GM21528 (cell line): ENCODE data around the gene ZNF587.
A peak's percentile ranks its signal among the peaks of the same experiment; 100 is the strongest.
"Not testable (repeated sequence)": the region's sequence is repeated elsewhere in the genome, so short reads cannot be mapped to it uniquely, and the experiment has no call there.

Experiments
- ATAC-seq: cut with Tn5 transposase; IDR thresholded peaks from one replicate; pipeline ENCODE4 v1.9.1; 2021; ENCODE audit warnings: mild to moderate bottlenecking, moderate library complexity; ENCODE audit not compliant: unreplicated experiment, low FRiP score

The ZNF587 gene

DNA sequence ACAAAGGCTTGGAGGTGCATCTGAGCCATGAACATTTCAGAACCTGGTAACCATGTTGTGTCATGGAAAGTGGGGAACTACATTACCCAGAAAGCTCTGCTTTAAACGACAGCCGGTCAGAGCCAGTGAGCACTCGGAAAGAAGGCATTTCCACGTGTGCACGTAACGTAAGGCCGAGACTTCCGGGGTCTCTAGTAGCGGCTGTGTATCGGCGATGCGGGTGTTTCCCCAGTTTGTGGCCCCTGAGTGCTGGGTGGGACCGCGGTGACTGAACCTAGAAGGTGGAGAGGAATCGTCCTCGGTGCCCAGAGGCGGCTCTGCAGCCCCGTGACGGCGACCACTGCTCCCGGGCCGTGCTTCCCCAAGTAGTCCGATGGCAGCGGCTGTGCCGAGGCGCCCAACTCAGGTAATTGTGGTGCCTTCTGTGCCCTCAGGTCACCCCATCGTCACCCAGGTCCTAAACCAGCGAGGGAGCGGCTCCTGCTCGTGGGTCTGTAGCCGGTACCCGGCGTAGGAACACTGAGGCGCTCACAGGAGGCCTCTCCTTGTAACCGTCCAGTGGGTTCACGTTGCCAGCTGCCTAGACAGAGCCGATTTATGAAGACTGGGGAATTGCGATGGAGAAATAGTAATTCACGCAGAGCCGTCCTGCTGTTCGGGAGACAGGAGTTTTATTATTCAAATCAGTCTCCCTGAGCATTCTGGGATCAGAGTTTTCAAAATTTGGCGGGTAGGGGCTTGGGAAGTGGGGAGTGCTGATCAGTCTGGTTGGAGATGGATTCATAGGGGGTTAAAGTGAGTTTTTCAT is at the start of gene ZNF587:
Gene ZNF587, plus strand, starts transcription at position 194 of the 808 bp plus-strand sequence. Its CDS starts 180 bp downstream, at position 374.
- ATAC-seq: peak; percentile 97

DNA sequence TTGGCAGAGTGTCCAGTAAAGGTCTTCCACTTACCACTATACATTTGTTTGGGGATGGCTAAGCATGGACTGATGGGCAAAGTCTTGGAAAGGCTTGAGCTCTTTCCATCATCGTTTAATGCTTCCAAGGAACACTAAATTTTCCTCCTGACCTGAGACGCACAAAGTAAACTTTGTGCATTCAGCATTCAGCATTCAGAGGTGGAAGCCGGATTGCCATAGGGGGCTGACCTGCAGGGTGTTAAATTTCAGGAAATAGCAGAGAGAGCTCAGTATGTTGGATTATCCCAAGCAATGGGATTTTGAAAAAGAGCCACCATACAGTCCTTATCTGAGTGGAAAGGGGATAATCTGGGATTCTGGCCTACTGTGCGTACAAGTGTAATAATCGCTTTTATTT is 49.0 kb upstream of the ZNF587 start:
- ATAC-seq: no peak

DNA sequence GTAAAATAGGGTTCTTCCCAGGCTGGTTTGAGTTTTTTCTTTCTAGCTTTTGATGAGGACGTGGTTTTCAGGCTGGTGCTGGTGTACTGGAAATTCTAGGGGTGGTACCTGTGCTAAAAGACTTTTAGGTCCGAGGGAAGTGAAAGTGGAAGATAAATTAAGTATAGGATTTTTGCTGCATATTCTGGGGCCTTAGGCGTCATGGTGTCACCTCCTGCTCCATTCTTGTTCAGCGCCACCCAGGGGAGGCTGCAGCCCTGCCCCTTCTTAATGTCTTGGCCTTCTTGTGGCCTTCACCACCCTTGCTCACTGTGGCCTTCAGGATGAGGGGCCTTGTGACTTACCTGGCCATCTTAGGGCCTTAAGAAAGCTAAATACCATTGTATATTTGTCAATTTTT is 47.4 kb upstream of the ZNF587 start:
- no peak for ATAC-seq

DNA sequence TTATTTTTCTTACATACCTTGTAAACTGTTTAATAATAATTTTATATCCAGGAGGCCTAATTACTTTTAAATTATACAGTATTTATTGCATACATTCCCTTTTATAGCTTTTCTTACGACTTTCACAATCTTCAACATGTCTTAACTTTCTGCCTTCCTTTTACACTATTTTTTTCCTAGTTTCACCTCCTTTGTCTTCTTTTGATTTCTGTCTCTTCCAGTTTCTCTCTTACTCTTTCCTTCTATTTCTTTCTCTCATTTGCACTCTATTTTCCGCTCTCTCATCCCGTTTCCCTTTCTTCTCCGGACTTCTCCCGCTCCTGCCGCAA is 46.4 kb upstream of the ZNF587 start:
- ATAC-seq: no peak

DNA sequence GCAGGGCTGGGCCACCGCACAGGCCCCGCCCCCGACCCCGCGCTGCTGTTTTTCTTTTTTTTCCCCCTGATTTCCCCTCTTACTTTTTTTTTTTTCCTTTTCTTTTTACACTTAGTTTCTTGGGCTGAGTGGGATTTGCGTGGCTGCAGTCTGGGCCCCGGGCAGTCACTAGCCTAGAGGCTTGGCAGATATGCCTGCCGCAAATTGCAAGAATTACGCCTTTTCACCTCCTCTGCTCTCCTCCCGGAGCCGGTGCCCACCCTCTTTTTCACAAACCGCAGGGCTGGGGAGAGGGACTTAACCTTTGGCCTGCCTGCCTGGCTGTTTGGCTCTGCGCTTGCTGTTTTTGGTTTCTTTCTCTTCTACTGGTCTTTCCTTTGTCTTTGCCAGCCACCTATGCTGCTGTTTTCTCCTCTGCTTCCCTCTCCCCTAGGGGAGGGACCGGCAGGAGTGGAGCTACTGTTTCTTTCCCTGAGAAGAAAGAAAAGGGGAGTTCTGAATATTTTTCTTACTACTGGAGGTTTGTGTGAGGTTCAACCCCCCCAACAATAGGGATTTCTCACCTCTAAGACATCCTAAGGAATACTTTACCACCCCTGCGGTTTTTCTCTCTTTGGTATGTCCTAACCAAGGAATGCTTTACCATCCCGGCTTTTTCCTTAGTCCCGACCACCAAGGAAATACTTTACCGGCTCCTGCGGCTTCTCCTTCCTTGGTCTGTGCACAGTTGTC is 45.9 kb upstream of the ZNF587 start:
- ATAC-seq: no peak

DNA sequence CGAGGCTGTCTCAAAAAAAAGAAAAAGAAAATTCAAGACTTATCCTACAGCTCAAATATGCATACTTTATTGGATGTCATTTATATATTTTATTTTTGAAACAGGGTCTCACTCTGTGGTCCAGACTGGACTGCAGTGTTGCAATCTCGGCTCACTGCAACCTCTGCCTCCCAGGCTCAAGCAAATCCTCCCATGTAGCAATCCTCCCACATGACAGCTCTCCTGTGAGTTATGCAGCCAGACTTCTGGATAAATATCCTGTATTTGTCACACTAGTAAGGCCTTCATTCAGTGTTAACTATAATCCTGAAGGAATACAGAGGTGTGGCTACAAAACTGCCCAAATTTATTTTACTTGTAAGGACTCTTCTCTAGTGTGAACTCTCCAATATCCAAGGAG is 42.1 kb upstream of the ZNF587 start:
- ATAC-seq: no peak

DNA sequence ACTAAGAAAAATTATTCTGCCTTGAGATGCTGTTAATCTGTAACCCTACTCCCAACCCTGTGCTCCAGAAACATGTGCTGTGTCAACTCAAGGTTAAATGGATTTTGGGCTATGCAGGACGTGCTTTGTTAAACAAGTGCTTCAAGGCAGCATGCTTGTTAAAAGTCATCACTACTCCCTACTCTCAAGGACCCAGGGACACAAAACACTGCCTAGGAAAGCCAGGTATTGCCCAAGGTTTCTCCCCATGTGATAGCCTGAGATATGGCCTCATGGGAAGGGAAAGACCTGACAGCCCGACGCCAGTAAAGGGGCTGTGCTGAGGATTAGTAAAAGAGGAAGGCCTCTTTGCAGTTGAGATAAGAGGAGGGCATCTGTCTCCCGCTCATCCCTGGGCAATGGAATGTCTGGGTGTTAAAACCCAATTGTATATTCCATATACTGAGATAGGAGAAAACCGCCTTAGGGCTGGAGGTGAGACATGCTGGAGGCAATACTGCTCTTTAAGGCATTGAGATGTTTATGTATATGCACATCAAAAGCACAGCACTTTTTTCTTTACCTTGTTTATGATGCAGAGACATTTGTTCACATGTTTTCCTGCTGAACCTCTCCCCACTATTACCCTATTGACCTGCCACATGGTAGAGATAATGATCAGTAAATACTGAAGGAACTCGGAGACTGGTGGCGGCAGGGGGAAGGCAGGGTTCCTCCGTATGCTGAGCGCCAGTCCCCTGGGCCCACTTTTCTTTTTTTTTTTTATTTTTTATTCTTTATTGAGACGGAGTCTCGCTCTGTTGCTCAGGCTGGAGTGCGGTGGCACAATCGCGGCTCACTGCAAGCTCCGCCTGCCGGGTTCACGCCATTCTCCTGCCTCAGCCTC is 39.0 kb upstream of the ZNF587 start:
- ATAC-seq: not testable (repeated sequence)

DNA sequence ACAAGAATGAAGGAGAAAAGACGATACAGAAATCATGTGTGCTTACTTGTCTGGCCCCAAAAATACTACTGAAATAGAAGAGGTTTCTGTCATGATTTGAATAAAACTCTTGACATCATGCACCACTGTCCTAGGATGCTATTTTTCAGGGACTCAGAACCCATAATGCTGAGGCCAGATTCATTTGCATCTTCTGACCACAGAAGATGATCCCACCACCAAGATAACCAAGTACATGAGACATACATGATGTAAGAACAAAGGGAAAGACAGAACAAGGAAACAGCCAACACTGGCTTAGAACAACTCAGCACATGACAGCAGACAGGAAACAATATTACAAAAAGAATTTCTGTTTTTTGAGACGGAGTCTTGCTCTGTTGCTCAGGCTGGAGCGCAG is 37.4 kb upstream of the ZNF587 start:
- no peak for ATAC-seq

DNA sequence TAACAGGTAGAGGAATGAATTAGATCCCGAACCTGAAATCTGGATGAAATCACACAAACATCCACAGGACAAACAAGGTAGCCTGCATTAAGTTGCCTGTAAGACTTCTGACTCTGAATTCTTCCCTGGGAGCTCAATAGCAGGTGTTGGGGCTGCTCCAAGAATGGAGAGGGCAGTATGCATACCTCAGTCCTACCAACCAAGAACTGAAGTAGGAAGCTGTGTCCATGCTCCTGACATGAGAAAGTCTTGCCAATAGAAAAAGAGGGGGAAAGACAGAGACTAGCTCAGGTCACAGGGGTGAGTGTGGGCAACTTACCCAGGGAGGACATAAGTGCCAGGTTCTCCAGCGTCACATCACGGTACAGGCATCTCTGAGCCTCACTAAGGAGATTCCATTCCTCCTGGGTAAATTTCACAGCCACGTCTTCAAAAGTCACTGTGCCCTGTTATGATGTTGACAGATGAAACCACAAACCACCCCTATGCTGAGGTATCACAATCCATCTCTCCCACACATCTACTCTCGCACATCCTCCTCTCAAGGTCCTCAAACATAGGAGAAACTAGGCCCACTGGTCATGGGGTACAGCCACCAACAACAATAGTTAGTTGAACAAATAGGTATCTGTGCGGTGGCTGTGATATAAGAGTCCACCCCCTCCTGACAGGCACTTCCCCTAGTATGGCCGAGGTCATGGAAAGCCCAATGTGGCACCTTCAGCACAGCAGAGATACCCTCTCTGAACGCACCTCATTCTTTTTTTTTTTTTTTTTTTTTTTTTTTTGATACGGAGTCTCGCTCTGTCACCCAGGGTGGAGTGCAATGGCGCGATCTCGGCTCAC is 36.5 kb upstream of the ZNF587 start:
- ATAC-seq: not testable (repeated sequence)

DNA sequence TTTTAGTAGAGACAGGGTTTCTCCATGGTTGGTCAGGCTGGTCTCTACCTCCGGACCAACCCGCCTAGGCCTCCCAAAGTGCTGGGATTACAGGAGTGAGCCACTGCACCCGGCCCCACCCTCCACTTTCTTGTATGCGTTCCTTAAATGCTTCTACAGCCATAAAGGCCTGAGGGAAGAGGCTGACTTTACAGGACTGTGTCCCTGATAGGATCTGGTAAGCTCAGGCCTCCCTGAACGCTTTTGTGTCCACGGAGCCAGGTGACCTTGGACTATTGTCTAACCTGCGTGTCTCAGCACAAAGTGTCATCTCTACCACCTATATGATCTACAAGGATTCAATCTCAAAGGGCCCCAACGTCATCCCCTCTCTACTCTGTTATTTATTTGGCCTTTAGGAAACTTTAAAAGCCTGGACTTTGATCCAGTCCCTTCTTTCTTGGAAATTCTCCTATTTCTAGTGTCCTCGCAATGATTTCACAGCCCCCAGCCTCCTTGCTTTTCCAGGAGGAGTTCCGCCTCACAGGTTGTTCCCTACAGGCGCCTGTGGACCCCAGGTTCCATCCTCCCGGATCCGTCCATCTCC is 35.6 kb upstream of the ZNF587 start:
- ATAC-seq: no peak

DNA sequence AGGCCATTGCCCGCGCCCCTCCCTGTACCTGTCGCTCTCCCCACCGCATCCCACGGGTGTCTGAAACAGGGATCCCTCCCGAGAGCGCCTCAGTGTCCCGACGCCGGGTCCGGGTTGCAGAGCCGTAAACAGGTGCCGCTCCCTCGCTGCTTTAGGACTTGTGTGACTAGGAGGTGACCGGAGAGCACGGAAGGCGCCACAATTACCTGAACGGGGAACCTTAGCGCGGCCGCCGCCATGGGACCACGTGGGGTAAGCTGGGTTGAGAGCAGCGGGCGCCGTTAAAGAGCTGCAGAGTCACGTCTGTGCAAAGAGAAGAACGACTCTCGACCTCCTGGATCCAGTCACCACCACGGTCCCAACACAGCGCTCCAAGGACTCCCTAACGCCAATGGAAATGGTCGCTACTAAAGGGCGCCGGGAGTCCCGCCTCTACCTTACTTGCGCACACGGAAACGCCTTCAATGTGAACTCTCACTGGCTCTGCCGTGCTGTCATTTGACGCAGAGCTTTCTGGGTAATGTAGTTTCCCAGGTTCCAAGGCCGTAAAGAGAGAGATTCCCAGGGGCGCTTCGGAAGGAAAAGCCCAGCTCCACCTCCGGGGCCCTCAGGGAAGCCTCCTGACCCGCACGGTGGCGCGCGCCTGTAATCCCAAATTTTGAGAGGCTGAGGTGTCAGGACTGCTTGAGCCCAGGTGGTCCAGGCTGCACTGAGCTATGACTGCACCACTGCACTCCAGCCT is 35.0 kb upstream of the ZNF587 start, which contains the start of gene ZNF552:
Gene ZNF552, minus strand, starts transcription at position 409 of the 742 bp plus-strand sequence. Its CDS starts 170 bp downstream, at position 239.
- peak; percentile 66 for ATAC-seq

DNA sequence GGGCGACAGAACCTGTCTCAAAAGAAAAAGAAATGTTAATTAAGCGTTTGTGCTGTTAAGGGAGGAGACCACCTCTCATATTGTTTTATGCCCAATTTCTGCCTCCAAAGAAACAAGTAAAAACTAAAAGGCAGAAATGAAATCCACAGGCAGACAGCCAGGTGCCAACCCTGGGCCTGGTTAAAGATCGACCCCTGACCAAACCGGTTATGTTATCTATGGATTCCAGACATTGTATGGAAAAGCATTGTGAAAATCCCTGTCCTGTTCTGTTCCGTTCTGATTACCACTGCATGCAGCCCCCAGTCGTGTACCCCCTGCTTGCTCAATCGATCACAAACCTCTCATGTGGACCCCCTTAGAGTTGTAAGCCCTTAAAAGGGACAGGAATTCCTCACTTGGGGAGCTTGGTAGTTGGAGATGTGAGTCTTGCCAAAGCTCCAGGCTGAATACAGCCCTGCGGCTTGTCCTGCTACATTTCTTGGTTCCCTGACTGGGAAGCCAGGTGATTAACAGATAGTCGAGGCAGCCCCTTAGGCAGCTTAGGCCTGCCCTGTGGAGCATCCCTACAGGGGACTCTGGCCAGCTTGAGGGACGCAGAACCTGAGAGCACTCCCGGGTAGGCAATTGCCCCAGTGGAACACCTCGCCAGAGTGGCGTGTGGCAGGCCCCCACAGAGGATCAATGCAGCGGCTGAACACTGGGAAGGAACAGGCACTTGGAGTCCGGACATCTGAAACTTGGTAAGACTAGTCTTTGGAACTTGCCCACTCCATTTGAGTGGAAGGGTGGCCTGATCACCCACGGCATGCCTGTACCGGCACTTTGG is 34.2 kb upstream of the ZNF587 start:
- no peak for ATAC-seq

DNA sequence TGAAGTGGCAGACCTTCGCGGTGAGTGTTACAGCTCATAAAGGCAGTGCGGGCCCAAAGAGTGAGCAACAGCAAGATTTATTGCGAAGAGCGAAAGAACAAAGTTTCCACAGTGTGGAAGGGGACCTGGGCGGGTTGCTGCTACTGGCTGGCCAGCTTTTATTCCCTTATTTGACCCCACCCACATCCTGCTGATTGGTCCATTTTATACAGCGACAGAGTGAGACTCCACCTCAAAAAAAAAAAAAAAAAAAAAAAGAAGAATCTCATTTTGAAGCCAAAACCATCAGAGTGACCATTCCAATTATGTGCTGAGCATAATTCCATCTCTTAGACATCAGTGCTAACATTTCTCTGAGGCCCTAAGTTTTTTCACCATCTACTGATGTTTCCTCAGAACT is 33.0 kb upstream of the ZNF587 start:
- ATAC-seq: no peak

DNA sequence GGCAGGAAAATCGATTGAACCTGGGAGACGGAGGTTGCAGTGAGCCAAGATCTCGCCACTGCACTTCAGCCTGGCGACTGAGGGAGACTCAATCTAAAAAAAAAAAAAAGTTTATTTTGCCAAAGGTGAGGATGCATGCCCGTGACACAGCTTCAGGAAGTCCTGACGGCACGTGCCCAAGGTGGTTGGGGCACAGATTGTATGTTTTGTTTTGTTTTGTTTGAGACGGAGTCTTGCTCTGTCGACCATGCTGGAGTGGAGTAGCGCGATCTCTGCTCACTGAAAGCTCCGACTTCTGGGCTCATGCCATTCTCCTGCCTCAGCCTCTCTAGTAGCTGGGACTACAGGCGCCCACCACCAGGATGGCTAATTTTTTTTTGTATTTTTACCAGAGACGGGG is 31.7 kb upstream of the ZNF587 start:
- ATAC-seq: no peak

DNA sequence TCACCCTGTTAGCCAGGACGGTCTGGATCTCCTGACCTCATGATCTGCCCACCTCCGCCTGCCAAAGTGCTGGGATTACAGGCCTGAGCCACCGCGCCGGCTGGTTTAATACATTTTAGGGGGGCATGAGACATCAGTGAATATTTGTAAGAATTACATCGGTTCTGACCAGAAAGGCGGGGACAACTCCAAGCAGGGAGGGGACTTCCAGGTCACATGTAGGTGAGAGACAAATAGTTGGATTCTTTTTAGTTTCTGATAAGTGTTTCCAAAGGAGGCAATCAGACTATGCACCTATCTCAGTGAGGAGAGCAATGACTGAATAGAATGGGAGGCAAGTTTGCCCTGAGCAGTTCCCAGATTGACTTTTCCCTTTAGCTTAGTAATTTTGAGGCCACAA is 31.3 kb upstream of the ZNF587 start:
- ATAC-seq: no peak

DNA sequence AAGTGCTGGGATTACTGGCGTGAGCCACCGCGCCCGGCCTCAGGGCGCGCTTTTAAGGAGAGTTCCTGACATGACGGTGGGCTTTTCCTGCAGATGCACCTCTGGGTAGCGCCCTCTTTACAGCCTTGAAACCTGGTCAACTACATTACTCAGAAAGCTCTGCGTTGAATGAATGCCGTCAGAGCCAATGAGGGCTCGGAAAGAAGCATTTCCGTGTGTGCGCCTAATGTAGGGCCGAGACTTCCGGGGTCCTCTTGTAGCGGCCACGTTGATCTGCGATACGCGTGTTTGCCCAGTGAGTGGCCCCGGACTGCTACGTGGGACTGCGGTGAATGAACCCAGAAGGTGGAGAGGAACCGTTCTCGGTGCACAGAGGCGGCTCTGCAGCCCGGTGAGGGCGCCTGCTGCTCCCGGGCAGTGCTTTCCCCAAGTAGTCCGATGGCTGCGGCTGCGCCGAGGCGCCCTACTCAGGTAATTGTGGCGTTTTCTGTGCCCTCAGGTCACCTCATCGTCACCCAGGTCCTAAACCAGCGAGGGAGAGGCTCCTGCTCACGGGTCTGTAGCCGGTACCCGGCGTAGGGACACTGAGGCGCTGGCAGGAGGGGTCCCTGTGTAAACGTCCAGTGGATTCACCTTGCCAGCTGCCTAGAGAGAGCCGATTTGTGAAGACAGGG is 30.0 kb upstream of the ZNF587 start:
- peak; percentile 78 for ATAC-seq

DNA sequence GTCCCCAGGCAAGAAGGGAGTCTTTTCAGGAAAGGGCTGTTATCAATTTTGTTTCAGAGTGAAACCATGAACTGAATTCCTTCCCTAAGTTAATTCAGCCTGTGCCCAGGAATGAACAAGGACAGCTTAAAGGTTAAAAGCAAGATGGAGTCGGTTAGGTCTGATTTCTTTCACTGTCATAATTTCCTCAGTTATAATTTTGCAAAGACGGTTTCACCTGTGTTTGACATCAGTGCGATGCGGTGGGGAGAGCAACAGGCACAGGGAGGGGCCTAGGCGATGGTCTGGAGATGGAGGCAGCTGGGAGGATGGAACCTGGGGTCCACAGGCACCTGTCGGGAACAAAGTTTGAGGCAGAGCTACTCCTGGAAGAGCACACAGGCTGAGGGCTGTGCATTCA is 29.1 kb upstream of the ZNF587 start:
- ATAC-seq: no peak

DNA sequence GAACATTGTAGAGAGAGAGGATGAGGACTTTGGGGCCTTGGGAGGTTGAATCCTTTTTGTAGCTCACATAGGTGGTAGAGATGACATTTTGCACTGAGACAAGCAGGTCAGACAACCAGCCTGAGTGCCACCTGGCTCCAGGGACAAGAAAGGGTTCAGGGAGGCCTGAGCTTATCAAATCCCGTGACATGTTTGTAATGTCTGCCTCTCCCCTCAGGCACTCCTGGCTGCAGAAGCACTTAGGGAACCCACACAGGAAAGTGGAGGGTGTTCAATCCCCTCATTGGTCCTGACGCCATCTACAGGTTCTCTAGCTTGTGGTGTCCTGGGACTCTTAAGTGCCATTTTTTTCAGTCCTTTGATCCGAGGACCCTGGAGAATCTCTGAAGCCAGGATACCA is 28.6 kb upstream of the ZNF587 start:
- ATAC-seq: not testable (repeated sequence)
